COLO668 (cell line): ENCODE data around the gene SPG7.

Experiments
- DNase-seq: peaks from one replicate; lab custom pipeline; 2025; ENCODE audit not compliant: unreplicated experiment; lab: John Stamatoyannopoulos, UW

The SPG7 gene

DNA sequence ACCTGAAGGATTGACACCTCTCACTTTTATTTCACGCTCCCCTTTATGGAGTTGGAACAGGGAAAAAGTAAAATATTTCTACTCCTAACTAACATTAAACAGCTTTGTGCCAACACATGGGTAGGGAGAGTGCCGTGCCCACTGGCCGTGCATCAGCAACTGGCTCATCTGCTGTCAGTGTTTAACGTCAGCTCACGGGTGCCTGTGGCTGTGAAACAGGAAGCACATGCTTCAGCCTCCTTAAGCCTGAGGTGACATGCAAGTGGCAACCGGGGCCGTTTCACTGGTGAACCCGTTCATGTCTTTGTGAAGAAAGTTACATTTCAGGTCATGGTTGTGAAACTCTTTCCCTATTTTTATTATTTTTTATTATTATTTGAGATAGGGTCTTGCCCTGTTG lies 3.2 kb downstream of the SPG7 start:
- DNase-seq: no peak

DNA sequence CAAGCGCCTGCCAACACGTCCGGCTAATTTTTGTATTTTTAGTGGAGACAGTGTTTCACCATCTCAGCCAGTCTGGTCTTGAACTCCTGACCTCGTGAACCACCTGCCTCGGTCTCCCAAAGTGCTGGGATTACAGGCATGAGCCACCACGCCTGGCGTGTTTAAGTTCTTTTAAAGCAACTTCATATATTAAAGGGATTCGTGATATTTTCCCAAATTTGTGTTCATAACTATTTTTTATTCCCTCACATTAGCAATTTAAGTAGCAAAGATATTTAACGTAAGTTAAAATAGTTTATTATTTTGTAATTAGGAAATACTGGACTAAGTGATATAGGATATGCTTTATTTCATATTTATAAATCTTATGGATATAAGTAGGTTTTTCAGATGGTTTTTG lies 4.2 kb downstream of the SPG7 start:
- DNase-seq: no peak

DNA sequence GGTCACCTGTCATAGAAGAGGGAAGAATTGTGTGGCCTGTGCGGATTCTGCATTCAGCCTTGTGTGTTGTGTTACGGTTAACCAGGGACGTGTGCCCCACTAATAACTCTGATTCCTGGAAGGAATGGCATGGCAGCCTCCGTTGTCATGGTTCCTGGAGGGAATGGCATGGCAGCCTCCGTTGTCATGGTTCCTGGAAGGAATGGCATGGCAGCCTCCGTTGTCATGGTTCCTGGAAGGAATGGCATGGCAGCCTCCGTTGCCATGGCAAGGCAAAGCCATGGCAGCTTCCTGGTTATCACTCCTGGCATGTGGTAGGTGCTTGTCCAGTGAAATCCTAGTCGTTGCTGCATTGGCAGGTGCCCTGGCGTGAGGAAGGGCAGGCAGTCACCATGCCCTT lies 8.9 kb downstream of the SPG7 start:
- no peak for DNase-seq

DNA sequence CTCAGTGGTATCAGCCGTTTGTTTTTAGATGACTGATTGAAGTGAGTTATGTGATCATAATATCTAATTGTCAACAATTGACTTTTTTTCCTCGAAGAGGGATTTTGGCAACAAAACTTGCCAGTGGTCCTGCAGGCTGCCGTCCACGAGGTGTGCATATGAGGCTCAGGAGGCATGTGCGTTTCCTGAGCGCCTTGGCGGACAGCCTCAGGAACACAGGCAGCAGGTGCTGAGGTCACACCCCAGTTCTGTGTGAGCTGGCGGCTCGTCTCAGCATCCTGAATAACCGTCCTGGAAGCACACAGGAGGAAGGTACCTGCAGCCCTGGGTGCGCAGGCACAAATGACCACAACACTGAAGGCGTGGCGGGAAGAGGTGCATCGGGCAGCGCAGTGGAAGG lies 11.7 kb downstream of the SPG7 start:
- DNase-seq: no peak

- no peak for DNase-seq
Observed at GRCh38 chr16:89522287-89522686, 14.1 kb downstream of the SPG7 start.

- DNase-seq: no peak
Observed at GRCh38 chr16:89523680-89524344, 15.6 kb downstream of the SPG7 start.

GRCh38 chr16:89525146-89525913 lies 17.1 kb downstream of the SPG7 start:
- no peak for DNase-seq

GRCh38 chr16:89529097-89529496 lies 20.9 kb downstream of the SPG7 start:
- no peak for DNase-seq

DNA sequence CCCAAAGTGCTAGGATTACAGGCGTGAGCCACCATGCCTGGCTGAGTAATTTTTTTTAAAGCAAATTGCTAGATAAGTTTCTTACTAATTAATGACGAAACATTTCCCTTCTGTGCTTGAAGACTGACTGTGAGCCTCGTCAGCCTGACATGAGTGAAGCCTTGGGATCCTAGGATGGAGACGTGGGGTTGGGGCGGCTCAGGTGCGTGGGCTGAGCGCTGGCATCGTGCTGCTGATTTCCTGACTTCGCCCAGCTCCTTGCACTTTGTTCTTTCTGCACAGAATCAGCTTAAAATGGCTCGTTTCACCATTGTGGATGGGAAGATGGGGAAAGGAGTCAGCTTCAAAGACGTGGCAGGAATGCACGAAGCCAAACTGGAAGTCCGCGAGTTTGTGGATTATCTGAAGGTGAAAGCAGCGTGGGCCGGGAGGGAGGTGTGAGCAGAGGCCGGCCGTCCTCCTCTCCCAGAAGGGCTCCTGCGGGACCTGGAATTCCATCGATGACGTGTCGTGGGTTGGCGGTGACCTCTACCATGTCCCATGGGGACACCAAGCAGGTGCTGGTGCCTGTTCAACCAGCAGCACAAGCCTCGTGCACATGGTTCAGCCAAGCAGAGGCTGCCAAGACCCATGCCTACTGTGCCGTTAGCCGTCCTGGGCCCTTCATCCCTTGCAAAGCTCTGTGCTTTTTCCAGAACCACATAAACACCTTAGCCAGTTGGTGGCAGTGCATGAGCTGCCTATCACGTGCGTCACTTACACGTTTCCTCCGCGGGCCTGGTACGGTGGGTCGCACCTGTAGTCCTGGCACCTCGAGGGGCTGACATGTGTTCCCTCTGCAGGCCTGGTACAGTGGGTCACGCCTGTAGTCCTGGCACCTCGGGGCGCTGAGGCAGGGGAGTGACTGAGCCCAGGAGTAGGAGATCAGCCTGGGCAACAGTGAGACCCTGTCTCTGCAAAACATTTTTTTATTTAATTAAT lies 22.5 kb downstream of the SPG7 start:
- no peak for DNase-seq

GRCh38 chr16:89531821-89532526 lies 23.8 kb downstream of the SPG7 start:
- DNase-seq: no peak

DNA sequence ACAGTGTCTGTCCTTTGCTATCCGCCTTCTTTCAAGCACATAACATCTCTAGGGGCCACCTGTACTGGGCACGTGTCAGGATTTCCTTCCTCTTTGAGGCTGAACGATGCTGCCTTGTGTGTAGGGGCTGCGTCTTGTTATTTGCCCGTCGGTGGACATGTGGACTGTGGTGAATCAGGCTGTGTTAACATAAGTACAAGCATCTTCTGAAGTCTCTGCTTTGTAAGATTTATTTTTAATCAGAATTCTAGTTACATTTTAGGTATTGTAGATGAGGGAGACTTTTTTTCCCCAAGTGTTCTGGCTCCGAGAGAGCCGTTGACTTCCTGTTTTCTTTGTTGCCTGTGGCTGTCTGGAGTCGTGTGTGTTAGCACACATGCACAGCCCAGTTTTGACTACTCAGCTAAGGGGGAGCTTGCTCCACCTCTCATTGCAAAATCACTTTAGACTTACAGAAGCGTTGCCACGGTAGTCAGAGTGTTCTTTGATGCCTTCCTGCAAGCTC lies 26.1 kb downstream of the SPG7 start:
- DNase-seq: no peak

DNA sequence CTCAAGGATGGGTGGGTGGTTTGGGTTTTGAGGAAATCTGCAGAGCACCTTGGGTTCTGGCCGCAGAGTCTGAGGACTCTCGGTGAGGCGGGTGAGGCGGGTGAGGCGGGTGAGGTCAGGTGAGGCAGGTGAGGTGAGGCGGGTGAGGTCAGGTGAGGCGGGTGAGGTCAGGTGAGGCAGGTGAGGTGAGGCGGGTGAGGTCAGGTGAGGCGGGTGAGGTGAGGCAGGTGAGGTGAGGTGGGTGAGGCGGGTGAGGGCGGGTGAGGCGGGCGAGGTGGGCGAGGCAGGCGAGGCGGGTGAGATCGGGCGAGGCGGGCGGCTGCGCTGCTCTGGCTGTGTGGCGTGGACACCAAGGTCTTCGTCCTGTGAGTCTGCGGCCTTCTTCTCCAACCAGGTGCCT lies 28.2 kb downstream of the SPG7 start:
- DNase-seq: no peak

DNA sequence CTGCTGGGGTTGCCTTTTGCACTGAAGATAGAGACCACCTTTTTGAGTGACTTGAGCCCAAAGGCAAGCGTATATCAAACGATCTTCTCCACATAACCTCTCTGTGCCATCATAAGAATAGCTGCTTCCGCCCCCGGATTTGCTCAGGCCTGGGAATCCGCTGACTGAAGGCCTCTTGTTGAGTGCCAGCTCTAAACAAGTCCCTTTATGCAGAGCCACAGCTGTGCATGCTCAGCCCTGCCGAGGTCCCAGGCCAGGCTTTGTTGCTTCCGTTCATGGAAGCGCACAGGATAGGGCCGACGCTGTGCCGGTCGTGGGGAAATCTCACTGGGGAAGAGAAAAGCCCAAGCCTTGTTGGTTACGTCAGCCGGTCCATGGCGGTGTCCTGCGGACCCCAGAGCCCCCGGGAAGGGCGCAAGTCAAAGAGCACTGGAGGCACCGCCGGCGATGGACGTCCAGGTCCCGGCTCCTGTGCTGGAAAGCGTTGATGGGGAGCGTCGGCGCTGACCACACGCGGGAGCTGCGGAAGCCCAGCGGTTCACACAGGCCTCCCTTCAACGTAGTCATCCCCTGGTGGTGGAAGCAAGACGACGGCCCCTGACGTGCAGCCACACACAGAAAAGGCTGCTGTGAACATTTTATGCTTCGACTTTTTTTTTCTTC lies 28.8 kb downstream of the SPG7 start:
- DNase-seq: no peak

GRCh38 chr16:89537549-89537925 lies 29.3 kb downstream of the SPG7 start:
- DNase-seq: no peak

GRCh38 chr16:89538286-89538685 lies 30.1 kb downstream of the SPG7 start:
- DNase-seq: no peak

GRCh38 chr16:89540557-89540956 lies 32.4 kb downstream of the SPG7 start:
- no peak for DNase-seq

DNA sequence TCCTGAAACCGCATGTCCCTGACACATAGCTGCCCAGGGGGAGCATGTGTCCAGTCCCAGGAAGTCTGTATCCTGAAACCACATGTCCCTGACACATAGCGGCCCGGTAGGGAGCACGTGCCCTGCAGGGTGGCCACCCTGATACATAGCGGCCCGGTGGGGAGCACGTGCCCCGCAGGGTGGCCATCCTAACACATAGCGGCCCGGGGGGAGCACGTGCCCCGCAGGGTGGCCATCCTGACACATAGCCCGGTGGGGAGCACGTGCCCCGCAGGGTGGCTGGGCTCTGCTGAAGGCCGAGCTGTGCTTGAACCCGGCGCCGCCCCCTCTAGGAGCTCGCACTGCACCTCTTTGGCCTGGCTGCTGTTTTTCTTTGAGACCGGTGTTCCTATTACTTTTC lies 33.6 kb downstream of the SPG7 start:
- DNase-seq: no peak

DNA sequence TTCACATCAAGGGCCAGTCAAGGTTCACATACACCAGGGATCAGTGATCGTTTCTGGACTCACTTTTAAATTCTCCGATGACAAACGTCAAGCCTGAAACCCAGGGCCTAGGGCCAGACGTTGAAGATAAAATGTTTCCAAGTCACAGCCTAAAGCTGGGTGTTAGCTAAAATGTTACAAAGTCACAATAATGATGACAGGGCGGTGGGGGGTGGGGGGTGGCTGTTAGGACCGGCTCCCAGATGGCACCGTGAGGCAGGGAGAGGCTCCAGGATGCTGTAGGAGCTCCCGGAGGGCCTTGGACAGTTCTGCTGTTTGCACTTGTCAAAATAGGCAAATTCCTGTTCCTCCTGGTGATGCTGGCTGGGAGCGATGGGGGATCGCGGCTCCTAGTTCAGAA lies 35.9 kb downstream of the SPG7 start:
- no peak for DNase-seq

DNA sequence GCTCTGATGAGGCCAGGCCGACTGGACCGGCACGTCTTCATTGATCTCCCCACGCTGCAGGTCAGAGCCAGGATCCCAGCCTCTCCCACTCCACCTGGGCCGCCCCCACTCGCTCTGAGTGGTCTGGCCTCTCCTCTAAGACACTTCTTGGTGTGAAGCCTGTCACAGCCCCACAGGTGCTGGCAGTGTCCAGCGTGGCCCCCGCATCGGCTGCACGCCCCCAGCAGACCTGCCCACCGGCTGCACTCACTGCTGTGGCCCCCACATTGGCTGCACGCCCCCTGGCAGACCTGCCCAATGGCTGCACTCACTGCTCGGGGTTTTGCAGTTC lies 36.5 kb downstream of the SPG7 start:
- DNase-seq: no peak

DNA sequence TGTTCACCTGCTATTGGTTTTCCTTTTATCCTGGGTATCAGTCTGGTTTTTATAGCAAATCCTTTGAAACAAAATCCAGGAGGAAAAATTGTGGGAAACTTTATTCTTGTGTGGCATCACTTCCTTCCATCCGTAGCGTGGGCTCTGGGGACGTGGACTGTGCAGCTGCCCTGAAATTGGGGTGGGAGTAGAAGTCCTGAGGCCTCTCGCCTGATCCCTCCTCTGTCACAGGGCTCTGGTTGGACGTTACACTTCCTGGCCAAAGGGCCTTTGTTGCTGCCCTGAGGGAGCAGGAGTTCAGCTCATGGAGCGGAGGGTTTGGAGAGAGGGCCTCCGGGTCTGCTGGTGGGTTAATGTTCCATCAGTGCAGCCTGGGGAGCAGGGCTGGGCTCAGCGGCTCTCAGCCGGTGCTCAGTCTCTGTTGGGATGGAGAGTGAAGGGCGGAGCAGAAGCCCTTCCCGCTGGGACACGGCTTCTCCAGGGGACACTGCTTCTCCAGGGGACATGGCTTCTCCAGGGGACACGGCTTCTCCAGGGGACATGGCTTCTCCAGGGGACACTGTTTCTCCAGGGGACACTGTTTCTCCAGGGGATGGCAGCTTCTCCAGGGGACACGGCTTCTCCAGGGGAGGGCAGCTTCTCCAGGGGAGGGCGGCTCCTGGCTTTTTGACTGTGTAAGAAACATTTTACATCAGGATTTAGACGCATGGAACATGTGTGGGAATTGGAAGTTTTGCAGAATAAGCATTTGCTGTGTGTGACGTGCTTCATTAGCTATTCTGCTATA lies 37.0 kb downstream of the SPG7 start:
- DNase-seq: no peak
